Measurements from ENCODE around the gene TEX101.
"Not testable (repeated sequence)": the region's sequence is repeated elsewhere in the genome, so short reads cannot be mapped to it uniquely, and the experiment has no call there.

Gene TEX101

DNA sequence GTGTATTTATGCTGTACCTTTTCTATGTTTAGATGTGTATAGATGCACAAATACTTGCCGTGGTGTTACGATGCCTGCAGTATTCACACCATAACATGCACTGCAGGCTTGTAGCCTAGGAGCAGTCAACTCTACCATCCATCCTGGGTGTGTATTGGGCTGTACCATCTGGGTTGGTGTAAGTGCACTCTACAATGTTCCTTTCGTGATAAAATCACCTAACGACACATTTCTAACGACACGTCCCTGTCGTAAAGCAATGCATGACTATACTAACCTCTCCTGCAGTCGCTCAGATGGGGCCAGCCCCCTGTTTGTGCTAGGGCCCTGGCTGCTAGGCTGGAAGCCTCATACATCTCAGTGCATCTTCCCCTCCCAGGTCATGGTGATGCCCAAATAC is 42.8 kb upstream of the TEX101 start:
- H4K20me1 ChIP-seq (ENCODE audit: insufficient read depth, low read length), result no peaks in the 10 kb centered on the region

DNA sequence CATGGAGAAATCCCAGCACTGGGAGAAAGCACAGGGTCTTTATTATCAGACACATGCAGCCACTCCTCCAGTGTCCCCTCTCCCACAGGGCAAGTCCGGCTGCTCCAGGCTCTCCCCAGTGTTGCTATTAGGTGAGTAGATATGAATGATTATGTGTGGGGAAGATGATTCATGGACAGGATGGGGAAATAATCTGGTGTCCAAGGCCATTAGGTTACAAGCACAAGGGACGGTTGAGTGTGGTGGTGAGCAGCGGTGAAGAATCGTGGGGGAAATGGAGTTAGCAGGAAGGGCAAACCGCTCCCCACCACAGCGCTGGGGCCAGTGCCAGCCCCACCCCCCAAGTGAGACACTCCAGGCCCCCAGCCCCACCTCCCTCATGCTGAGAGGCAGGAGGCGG is 42.2 kb upstream of the TEX101 start:
- Histone ChIP-seq H3K4me1 (ENCODE audit: insufficient read depth, low read length, severe bottlenecking) (no peaks in the 10 kb centered on the region), H3K4me2 (ENCODE audit: low read length) (no peak overlapping the region), H3K79me2 (ENCODE audit: insufficient read depth, low read length) (no peaks in the 10 kb centered on the region)

More for the DNA sequence above, 42.8 kb upstream of the TEX101 start:
- no peaks in the 10 kb centered on the region for H3F3A ChIP-seq (ENCODE audit: insufficient read depth, low read length)
- no peaks in the 10 kb centered on the region for H3K79me2 ChIP-seq (ENCODE audit: insufficient read depth, low read length)
- H3K4me2 ChIP-seq (ENCODE audit: low read length), result no peak overlapping the region
- no peak overlapping the region for H2AFZ ChIP-seq (ENCODE audit: low read length)
- no peaks in the 10 kb centered on the region for H3K9me3 ChIP-seq (ENCODE audit: low read length)
- no peaks in the 10 kb centered on the region for H3K9me2 ChIP-seq (ENCODE audit: low read depth, low read length)
- TF ChIP-seq, protein P1, sequence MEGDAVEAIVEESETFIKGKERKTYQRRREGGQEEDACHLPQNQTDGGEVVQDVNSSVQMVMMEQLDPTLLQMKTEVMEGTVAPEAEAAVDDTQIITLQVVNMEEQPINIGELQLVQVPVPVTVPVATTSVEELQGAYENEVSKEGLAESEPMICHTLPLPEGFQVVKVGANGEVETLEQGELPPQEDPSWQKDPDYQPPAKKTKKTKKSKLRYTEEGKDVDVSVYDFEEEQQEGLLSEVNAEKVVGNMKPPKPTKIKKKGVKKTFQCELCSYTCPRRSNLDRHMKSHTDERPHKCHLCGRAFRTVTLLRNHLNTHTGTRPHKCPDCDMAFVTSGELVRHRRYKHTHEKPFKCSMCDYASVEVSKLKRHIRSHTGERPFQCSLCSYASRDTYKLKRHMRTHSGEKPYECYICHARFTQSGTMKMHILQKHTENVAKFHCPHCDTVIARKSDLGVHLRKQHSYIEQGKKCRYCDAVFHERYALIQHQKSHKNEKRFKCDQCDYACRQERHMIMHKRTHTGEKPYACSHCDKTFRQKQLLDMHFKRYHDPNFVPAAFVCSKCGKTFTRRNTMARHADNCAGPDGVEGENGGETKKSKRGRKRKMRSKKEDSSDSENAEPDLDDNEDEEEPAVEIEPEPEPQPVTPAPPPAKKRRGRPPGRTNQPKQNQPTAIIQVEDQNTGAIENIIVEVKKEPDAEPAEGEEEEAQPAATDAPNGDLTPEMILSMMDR (IDR thresholded peaks at IDR 0.05; ENCODE audit: low read length), result no peak
- no peak for TF ChIP-seq EZH2 (IDR thresholded peaks at IDR 0.05; ENCODE audit: borderline replicate concordance, low read length)
- no peaks in the 10 kb centered on the region for H3K36me3 ChIP-seq (ENCODE audit: insufficient read depth, low read length)
- H3K9ac ChIP-seq (ENCODE audit: low read length), result no peak overlapping the region
- no peaks in the 10 kb centered on the region for H3K4me1 ChIP-seq (ENCODE audit: insufficient read depth, low read length, severe bottlenecking)
- H3K27me3 ChIP-seq (ENCODE audit: insufficient read depth, low read length), result no peaks in the 10 kb centered on the region
- H3K27ac ChIP-seq (ENCODE audit: low read depth, low read length, poor library complexity, severe bottlenecking), result no peak overlapping the region
- no peak overlapping the region for H3K4me3 ChIP-seq (ENCODE audit: low read depth, low read length, poor library complexity, severe bottlenecking)

DNA sequence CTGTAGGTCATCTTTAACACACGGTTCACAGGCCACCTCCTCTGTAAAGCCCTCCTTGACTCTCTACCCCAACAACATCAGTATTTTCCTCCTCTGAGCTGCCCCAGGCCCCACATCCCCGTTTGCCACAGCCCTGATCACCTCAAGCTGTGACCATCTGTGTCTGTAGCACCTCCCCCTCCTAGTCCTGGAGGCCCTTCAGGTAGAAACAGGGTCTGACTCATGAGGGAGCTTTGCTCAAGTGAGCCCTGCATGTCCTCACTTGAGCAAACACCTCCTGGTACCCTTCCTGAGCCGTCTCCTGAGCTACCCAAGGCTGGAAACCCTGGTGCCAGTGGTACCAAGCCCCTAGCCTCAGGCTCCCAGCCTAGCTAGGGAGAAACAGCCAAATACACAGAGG is 37.1 kb upstream of the TEX101 start:
- not testable (repeated sequence) for H3K79me2 ChIP-seq (ENCODE audit: insufficient read depth, low read length); H3F3A ChIP-seq (ENCODE audit: insufficient read depth, low read length); H3K4me3 ChIP-seq (ENCODE audit: low read depth, low read length, poor library complexity, severe bottlenecking); H3K9me2 ChIP-seq (ENCODE audit: low read depth, low read length); H3K4me2 ChIP-seq (ENCODE audit: low read length); H2AFZ ChIP-seq (ENCODE audit: low read length); H3K9ac ChIP-seq (ENCODE audit: low read length); H3K27me3 ChIP-seq (ENCODE audit: insufficient read depth, low read length); H4K20me1 ChIP-seq (ENCODE audit: insufficient read depth, low read length); H3K27ac ChIP-seq (ENCODE audit: low read depth, low read length, poor library complexity, severe bottlenecking); H3K36me3 ChIP-seq (ENCODE audit: insufficient read depth, low read length); H3K9me3 ChIP-seq (ENCODE audit: low read length); H3K4me1 ChIP-seq (ENCODE audit: insufficient read depth, low read length, severe bottlenecking)

More for the DNA sequence above, 42.2 kb upstream of the TEX101 start:
- no peak overlapping the region for H3K4me3 ChIP-seq (ENCODE audit: low read depth, low read length, poor library complexity, severe bottlenecking)
- TF ChIP-seq EZH2 (IDR thresholded peaks at IDR 0.05; ENCODE audit: borderline replicate concordance, low read length), result no peak
- TF ChIP-seq, protein P1 (IDR thresholded peaks at IDR 0.05; ENCODE audit: low read length), result no peak
- no peaks in the 10 kb centered on the region for H3K9me3 ChIP-seq (ENCODE audit: low read length)
- no peaks in the 10 kb centered on the region for H3K27me3 ChIP-seq (ENCODE audit: insufficient read depth, low read length)
- no peak overlapping the region for H3K27ac ChIP-seq (ENCODE audit: low read depth, low read length, poor library complexity, severe bottlenecking)
- no peaks in the 10 kb centered on the region for H3F3A ChIP-seq (ENCODE audit: insufficient read depth, low read length)
- H3K9me2 ChIP-seq (ENCODE audit: low read depth, low read length), result no peaks in the 10 kb centered on the region
- H2AFZ ChIP-seq (ENCODE audit: low read length), result no peak overlapping the region
- no peaks in the 10 kb centered on the region for H4K20me1 ChIP-seq (ENCODE audit: insufficient read depth, low read length)
- no peaks in the 10 kb centered on the region for H3K36me3 ChIP-seq (ENCODE audit: insufficient read depth, low read length)
- H3K9ac ChIP-seq (ENCODE audit: low read length), result no peak overlapping the region

DNA sequence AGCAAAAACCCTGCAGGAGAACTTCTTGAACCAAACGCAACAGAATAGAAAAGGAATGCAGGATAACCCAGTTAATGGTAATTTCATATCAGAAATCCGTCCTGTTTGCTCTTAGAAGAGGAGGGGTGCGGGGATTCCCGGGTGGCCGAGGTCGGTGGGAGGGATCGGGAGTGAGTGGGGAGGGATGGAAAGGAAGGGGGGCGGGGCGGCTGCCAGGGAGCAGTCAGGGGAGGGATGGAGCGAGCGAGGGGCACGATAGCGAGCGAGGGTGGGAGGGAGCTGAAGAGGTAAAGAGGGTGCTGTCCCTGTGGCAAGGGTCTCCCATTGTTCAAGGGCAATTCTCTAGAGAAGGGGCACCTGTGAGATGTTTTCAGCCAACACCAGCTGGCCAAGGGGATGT is 34.7 kb upstream of the TEX101 start:
- H3K9ac ChIP-seq (ENCODE audit: low read length), result no peak overlapping the region
- no peaks in the 10 kb centered on the region for H4K20me1 ChIP-seq (ENCODE audit: insufficient read depth, low read length)
- H3F3A ChIP-seq (ENCODE audit: insufficient read depth, low read length), result no peaks in the 10 kb centered on the region
- H3K4me3 ChIP-seq (ENCODE audit: low read depth, low read length, poor library complexity, severe bottlenecking), result no peak overlapping the region
- H2AFZ ChIP-seq (ENCODE audit: low read length), result no peak overlapping the region
- no peaks in the 10 kb centered on the region for H3K4me1 ChIP-seq (ENCODE audit: insufficient read depth, low read length, severe bottlenecking)
- no peak overlapping the region for H3K27ac ChIP-seq (ENCODE audit: low read depth, low read length, poor library complexity, severe bottlenecking)
- H3K9me3 ChIP-seq (ENCODE audit: low read length), result no peaks in the 10 kb centered on the region
- no peaks in the 10 kb centered on the region for H3K9me2 ChIP-seq (ENCODE audit: low read depth, low read length)
- H3K36me3 ChIP-seq (ENCODE audit: insufficient read depth, low read length), result no peaks in the 10 kb centered on the region
- TF ChIP-seq, protein P1 (IDR thresholded peaks at IDR 0.05; ENCODE audit: low read length), result no peak
- TF ChIP-seq EZH2 (IDR thresholded peaks at IDR 0.05; ENCODE audit: borderline replicate concordance, low read length), result no peak
- no peaks in the 10 kb centered on the region for H3K79me2 ChIP-seq (ENCODE audit: insufficient read depth, low read length)
- no peaks in the 10 kb centered on the region for H3K27me3 ChIP-seq (ENCODE audit: insufficient read depth, low read length)
- H3K4me2 ChIP-seq (ENCODE audit: low read length), result no peak overlapping the region

Measured in OCI-LY1 (cell line).